ENCODE data around the gene FKRP.

Gene FKRP

DNA sequence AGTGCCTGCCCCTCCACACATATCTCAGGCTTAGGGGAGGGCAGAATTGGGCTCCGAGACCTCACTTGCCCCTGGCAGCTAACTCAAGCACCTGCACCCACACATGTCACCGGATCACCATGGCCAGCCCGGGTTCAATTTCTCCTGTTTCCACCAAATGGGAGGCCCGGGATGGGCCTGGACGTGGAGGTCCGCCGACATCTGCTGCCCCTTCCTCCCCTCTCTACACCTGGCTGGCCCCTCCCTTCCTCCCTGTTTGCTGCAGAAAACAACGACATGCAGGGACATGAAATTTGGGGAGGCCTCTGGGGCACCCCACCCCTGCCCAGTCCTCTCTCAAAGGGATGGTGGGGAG, 30.3 kb upstream of the FKRP start:
- TF ChIP-seq, protein P1, sequence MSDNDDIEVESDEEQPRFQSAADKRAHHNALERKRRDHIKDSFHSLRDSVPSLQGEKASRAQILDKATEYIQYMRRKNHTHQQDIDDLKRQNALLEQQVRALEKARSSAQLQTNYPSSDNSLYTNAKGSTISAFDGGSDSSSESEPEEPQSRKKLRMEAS (IDR thresholded peaks at IDR 0.05): no peak
- TF ChIP-seq CREB1 (IDR thresholded peaks at IDR 0.05; ENCODE audit: low read depth) (no peak), TCF12 (IDR thresholded peaks at IDR 0.05; ENCODE audit: low read depth) (no peak), RAD21 (IDR thresholded peaks at IDR 0.05; ENCODE audit: low read depth) (no peak), TEAD4 (IDR thresholded peaks at IDR 0.05) (no peak), EGR1 (IDR thresholded peaks at IDR 0.05) (no peak), ZBTB7A (IDR thresholded peaks at IDR 0.05; ENCODE audit: low read depth) (no peak), EP300 (IDR thresholded peaks at IDR 0.05; ENCODE audit: borderline replicate concordance) (no peak), CEBPB (IDR thresholded peaks at IDR 0.05) (no peak), NFIC (IDR thresholded peaks at IDR 0.05) (no peak), YY1 (IDR thresholded peaks at IDR 0.05; ENCODE audit: low read depth) (no peak), FOXM1 (IDR thresholded peaks at IDR 0.05; ENCODE audit: borderline replicate concordance, low read depth) (no peak), TAF1 (IDR thresholded peaks at IDR 0.05; ENCODE audit: low read depth) (no peak)
- TF ChIP-seq, protein P2, sequence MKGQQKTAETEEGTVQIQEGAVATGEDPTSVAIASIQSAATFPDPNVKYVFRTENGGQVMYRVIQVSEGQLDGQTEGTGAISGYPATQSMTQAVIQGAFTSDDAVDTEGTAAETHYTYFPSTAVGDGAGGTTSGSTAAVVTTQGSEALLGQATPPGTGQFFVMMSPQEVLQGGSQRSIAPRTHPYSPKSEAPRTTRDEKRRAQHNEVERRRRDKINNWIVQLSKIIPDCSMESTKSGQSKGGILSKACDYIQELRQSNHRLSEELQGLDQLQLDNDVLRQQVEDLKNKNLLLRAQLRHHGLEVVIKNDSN (IDR thresholded peaks at IDR 0.05): no peak
- TF ChIP-seq, protein P3, sequence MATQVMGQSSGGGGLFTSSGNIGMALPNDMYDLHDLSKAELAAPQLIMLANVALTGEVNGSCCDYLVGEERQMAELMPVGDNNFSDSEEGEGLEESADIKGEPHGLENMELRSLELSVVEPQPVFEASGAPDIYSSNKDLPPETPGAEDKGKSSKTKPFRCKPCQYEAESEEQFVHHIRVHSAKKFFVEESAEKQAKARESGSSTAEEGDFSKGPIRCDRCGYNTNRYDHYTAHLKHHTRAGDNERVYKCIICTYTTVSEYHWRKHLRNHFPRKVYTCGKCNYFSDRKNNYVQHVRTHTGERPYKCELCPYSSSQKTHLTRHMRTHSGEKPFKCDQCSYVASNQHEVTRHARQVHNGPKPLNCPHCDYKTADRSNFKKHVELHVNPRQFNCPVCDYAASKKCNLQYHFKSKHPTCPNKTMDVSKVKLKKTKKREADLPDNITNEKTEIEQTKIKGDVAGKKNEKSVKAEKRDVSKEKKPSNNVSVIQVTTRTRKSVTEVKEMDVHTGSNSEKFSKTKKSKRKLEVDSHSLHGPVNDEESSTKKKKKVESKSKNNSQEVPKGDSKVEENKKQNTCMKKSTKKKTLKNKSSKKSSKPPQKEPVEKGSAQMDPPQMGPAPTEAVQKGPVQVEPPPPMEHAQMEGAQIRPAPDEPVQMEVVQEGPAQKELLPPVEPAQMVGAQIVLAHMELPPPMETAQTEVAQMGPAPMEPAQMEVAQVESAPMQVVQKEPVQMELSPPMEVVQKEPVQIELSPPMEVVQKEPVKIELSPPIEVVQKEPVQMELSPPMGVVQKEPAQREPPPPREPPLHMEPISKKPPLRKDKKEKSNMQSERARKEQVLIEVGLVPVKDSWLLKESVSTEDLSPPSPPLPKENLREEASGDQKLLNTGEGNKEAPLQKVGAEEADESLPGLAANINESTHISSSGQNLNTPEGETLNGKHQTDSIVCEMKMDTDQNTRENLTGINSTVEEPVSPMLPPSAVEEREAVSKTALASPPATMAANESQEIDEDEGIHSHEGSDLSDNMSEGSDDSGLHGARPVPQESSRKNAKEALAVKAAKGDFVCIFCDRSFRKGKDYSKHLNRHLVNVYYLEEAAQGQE (IDR thresholded peaks at IDR 0.05; ENCODE audit: low read depth): no peak

DNA sequence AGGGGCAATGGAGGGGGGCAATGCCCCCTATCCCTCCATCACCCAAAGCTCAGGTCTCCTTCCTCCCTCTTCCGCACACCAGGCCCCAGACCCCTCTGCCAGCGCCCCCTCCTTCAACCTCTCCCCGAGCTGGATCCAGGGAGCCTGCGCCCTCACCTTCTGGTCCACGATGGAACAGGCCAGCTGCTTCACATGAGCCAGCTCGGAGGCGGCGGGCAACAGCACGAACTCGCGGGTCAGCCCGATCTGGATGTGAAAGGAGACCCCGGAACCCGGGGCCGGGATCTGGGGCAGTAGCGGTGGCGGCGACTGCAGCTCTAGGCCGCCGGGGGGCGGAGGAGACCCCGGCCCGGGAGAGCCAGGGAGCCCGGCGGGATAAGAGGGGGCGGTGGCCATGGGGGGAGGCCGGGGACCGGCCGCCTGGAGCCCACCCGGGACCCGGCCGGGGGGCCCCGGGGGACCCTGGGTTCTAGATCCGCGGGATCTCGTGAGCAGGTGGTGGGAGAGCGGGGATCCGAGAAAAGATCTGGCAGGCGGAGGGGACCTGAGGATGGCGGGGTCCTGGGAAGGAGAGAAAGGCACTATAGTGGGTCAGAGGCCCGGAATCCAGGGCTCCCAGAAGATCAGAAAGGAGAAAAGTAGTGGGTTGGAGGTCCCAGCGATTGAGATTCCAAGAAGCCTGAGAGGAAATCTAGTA, 29.7 kb upstream of the FKRP start:
- TF ChIP-seq ZBTB7A (IDR thresholded peaks at IDR 0.05; ENCODE audit: low read depth): no peak

DNA sequence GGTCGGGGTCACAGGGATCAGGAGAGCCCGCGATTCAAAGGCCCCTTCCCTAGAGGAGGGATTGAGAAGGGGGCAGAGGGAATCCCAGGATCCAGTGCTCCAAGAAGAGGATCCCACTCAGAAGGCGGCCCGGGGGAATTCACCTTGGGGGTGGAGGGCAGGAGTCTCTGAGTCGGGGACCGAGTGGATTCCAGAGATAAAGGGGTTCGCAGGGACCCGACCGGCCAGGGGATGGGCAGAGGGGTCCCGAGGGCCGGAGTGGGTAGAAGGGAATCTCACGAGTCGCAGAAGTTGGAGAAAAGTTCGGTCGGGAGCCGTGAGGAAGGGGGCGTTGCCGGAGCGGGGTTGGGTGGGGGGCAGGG, 29.2 kb upstream of the FKRP start:
- TF ChIP-seq, protein P2 (IDR thresholded peaks at IDR 0.05): no peak
- TF ChIP-seq CEBPB (IDR thresholded peaks at IDR 0.05): no peak
- TF ChIP-seq TCF12 (IDR thresholded peaks at IDR 0.05; ENCODE audit: low read depth): no peak
- no peak for TF ChIP-seq TEAD4 (IDR thresholded peaks at IDR 0.05)
- TF ChIP-seq EGR1 (IDR thresholded peaks at IDR 0.05): no peak
- TF ChIP-seq FOXM1 (IDR thresholded peaks at IDR 0.05; ENCODE audit: borderline replicate concordance, low read depth): no peak
- TF ChIP-seq EP300 (IDR thresholded peaks at IDR 0.05; ENCODE audit: borderline replicate concordance): no peak
- TF ChIP-seq, protein P3 (IDR thresholded peaks at IDR 0.05; ENCODE audit: low read depth): no peak
- no peak for TF ChIP-seq NFIC (IDR thresholded peaks at IDR 0.05)
- TF ChIP-seq CREB1 (IDR thresholded peaks at IDR 0.05; ENCODE audit: low read depth): no peak
- TF ChIP-seq, protein P1 (IDR thresholded peaks at IDR 0.05): no peak
- TF ChIP-seq YY1 (IDR thresholded peaks at IDR 0.05; ENCODE audit: low read depth): no peak
- TF ChIP-seq RAD21 (IDR thresholded peaks at IDR 0.05; ENCODE audit: low read depth): no peak
- TF ChIP-seq TAF1 (IDR thresholded peaks at IDR 0.05; ENCODE audit: low read depth): no peak
- no peak for TF ChIP-seq ZBTB7A (IDR thresholded peaks at IDR 0.05; ENCODE audit: low read depth)

DNA sequence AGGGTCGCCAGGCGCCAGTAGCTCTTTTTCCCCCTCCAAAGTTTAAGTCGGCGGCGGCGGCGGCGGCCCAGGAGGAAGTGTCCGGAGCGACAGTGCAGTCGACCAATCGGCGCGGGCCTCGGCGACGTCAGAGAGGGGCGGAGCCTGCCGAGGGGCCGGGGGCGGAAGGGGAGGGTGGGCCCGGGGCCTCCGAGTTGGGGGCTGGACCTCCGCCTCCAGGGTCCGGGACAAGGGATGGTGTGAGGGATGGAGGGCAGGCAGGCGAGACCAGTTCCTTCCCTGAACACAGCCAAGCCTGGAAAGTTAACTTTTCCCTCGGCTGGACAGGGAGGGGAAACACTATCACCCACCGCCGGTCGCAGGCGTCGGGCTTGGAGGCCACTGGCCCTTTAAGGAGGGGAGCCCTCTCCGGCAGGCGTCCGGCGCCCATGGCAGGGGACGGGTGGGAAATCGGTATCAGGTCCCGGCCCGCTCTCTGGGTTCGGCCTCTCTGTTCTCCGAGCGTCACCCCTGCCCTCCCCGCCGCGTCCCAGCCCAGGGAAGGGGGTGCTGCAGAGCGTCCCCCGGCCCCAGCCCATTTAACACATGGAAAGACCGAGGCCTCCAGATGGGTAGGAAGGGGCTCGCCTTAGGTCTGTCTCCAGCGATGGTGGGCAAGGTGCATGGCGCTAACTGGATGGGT, 28.7 kb upstream of the FKRP start, which contains the start of gene PRKD2:
Gene PRKD2 (minus strand): TSS at position 81 of the 682 bp plus-strand sequence. CDS start 744 bp downstream, outside the sequence.
- TF ChIP-seq TCF12 (IDR thresholded peaks at IDR 0.05; ENCODE audit: low read depth) (no peak), YY1 (IDR thresholded peaks at IDR 0.05; ENCODE audit: low read depth) (no peak), TAF1 (IDR thresholded peaks at IDR 0.05; ENCODE audit: low read depth) (no peak; the same call in 1 of the 2 replicates), EGR1 (IDR thresholded peaks at IDR 0.05) (no peak), EP300 (IDR thresholded peaks at IDR 0.05; ENCODE audit: borderline replicate concordance) (0 out of 2 replicates have a peak, but pooled peaks have one; percentile 8), NFIC (IDR thresholded peaks at IDR 0.05) (no peak), TEAD4 (IDR thresholded peaks at IDR 0.05) (no peak), CEBPB (IDR thresholded peaks at IDR 0.05) (no peak), ZBTB7A (IDR thresholded peaks at IDR 0.05; ENCODE audit: low read depth) (peak; percentile 87), RAD21 (IDR thresholded peaks at IDR 0.05; ENCODE audit: low read depth) (no peak), FOXM1 (IDR thresholded peaks at IDR 0.05; ENCODE audit: borderline replicate concordance, low read depth) (no peak), CREB1 (IDR thresholded peaks at IDR 0.05; ENCODE audit: low read depth) (peak; percentile 76)
- TF ChIP-seq, protein P3 (IDR thresholded peaks at IDR 0.05; ENCODE audit: low read depth): no peak
- TF ChIP-seq, protein P2 (IDR thresholded peaks at IDR 0.05): no peak
- TF ChIP-seq, protein P1 (IDR thresholded peaks at IDR 0.05): peak; percentile 43
